Type B pancreatic cell (in vitro differentiated cells): Measurements from ENCODE around the gene GALNT15. TPM values are rescaled to one million over a fixed set of nuclear protein-coding genes. Genes with fewer than 3 reads are reported as not detected.

Experiments
- DNase-seq: peaks from one replicate; pipeline ENCODE4 v3.0.0; 2021; ENCODE audit warnings: mixed read lengths; ENCODE audit not compliant: unreplicated experiment; ENCODE audit errors: extremely low spot score
- H3K27ac Mint-ChIP-seq: 2 replicates; pipeline ENCODE4 v1.8.0; 2021; ENCODE audit warnings: mild to moderate bottlenecking, mixed read lengths
- H3K27me3 Mint-ChIP-seq: 2 replicates; pipeline ENCODE4 v1.8.0; 2021; ENCODE audit warnings: mixed read lengths
- H3K36me3 Mint-ChIP-seq: 2 replicates; pipeline ENCODE4 v1.8.0; 2021; ENCODE audit warnings: mixed read lengths
- H3K4me1 Mint-ChIP-seq: one replicate; pipeline ENCODE4 v1.8.0; 2021; ENCODE audit warnings: mixed read lengths; ENCODE audit not compliant: unreplicated experiment
- H3K4me3 Mint-ChIP-seq: 2 replicates; pipeline ENCODE4 v1.8.0; 2021; ENCODE audit warnings: mild to moderate bottlenecking, mixed read lengths
- H3K9me3 Mint-ChIP-seq: 2 replicates; pipeline ENCODE4 v1.8.0; 2021; ENCODE audit warnings: mixed read lengths
- total RNA-seq: library from RNA; stranded (reverse); gene quantifications from 2 replicates; pipeline ENCODE4 v1.2.1, GENCODE V29; 2021; ENCODE audit warnings: low replicate concordance
- TF ChIP-seq, protein P1 (sequence below): fragments of 200-600 bp; sonication (generic); conservative IDR thresholded peaks from 2 replicates; pipeline ENCODE4 v1.5.0; 2021; ENCODE audit warnings: antibody characterized with exemption, mild to moderate bottlenecking

Gene GALNT15
- total RNA-seq, 1 donor from 2014 or later = 0.17 TPM

GRCh38 chr3:16234281-16234680 lies 59.8 kb downstream of the GALNT15 start:
- TF ChIP-seq, protein P1, sequence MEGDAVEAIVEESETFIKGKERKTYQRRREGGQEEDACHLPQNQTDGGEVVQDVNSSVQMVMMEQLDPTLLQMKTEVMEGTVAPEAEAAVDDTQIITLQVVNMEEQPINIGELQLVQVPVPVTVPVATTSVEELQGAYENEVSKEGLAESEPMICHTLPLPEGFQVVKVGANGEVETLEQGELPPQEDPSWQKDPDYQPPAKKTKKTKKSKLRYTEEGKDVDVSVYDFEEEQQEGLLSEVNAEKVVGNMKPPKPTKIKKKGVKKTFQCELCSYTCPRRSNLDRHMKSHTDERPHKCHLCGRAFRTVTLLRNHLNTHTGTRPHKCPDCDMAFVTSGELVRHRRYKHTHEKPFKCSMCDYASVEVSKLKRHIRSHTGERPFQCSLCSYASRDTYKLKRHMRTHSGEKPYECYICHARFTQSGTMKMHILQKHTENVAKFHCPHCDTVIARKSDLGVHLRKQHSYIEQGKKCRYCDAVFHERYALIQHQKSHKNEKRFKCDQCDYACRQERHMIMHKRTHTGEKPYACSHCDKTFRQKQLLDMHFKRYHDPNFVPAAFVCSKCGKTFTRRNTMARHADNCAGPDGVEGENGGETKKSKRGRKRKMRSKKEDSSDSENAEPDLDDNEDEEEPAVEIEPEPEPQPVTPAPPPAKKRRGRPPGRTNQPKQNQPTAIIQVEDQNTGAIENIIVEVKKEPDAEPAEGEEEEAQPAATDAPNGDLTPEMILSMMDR = no peak

DNA sequence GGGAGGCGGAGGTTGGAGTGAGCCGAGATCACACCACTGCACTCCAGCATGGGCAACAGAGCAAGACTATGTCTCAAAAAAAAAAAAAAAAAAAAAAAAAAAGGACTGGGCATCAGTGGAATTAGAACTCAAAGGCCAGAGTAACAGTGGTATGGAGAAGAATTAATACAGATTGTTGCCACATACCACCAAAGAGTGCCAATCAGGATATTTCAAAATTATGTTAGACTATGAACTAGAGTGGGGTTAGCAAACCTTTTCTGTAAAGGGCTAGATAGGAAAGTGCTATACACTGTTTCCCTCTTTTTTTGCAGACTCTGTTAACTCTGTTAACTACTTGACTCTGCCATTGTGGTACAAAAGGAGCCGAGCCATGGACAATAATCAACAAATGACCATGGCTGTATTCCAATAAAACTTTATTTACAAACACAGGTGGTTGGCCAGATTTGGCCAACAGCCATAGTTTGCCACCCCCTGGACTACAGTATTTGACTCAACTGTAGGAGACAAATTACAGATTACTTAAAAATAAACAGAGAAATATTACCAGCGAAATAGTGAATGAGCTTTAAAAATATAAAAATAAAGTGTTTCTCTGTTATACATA lies 61.7 kb downstream of the GALNT15 start:
- no peaks in the 10 kb centered on the region for H3K9me3 Mint-ChIP-seq
- H3K4me3 Mint-ChIP-seq = no peak overlapping the region
- TF ChIP-seq, protein P1 = no peak
- H3K4me1 Mint-ChIP-seq = peaks cover 9% of the 10 kb centered on the region
- H3K27ac Mint-ChIP-seq = no peak overlapping the region
- no peak for DNase-seq
- peaks cover 9% of the 10 kb centered on the region for H3K27me3 Mint-ChIP-seq
- H3K36me3 Mint-ChIP-seq = no peaks in the 10 kb centered on the region

More at GRCh38 chr3:16234281-16234680, 59.8 kb downstream of the GALNT15 start:
- H3K4me3 Mint-ChIP-seq = no peak overlapping the region
- no peaks in the 10 kb centered on the region for H3K4me1 Mint-ChIP-seq
- H3K36me3 Mint-ChIP-seq = no peaks in the 10 kb centered on the region
- DNase-seq = no peak
- H3K27me3 Mint-ChIP-seq = no peaks in the 10 kb centered on the region
- no peaks in the 10 kb centered on the region for H3K9me3 Mint-ChIP-seq
- no peak overlapping the region for H3K27ac Mint-ChIP-seq

DNA sequence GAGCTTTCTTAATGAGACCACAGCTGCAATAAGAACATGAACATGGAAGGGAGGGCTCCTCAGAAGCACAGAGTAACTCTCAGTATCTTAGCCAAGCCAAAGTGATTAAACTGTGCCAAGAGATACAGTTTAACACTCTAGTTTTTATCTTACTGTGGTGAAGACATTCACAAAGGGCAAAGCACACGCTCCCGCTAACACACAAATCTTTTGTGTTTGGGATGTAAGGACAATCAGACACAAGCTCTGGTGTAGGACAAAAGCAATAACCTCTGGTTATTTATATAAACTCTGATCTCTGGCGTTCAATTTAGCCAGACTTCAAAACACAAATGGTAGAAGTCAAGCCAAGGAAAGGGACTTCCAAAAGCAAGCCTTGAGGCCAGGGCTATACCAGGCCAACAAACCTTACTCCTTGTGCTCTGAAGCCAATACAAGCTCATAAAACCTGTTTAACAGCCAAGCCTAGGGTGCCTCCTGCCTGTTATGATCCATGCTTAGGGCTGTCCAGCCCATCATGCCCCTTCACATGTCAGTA lies 62.4 kb downstream of the GALNT15 start:
- no peak overlapping the region for H3K4me3 Mint-ChIP-seq
- no peak for DNase-seq
- peaks cover 9% of the 10 kb centered on the region for H3K27me3 Mint-ChIP-seq
- H3K4me1 Mint-ChIP-seq = peaks cover 9% of the 10 kb centered on the region
- TF ChIP-seq, protein P1 = no peak
- H3K9me3 Mint-ChIP-seq = no peaks in the 10 kb centered on the region
- H3K36me3 Mint-ChIP-seq = no peaks in the 10 kb centered on the region
- no peak overlapping the region for H3K27ac Mint-ChIP-seq

- TF ChIP-seq, protein P1 = no peak
- no peaks in the 10 kb centered on the region for H3K9me3 Mint-ChIP-seq
- H3K4me1 Mint-ChIP-seq = peaks cover 9% of the 10 kb centered on the region
These were observed 64.7 kb downstream of the GALNT15 start for GRCh38 chr3:16239086-16239770.

GRCh38 chr3:16239780-16240179 lies 65.3 kb downstream of the GALNT15 start:
- no peaks in the 10 kb centered on the region for H3K36me3 Mint-ChIP-seq
- no peaks in the 10 kb centered on the region for H3K9me3 Mint-ChIP-seq
- H3K27ac Mint-ChIP-seq = no peak overlapping the region
- DNase-seq = no peak
- H3K4me1 Mint-ChIP-seq = peaks cover 9% of the 10 kb centered on the region
- no peak overlapping the region for H3K4me3 Mint-ChIP-seq
- H3K27me3 Mint-ChIP-seq = peaks cover 9% of the 10 kb centered on the region
- TF ChIP-seq, protein P1 = no peak

More at GRCh38 chr3:16239086-16239770, 64.7 kb downstream of the GALNT15 start:
- Mint-ChIP-seq H3K27ac (no peak overlapping the region), H3K27me3 (peaks cover 9% of the 10 kb centered on the region), H3K36me3 (no peaks in the 10 kb centered on the region), H3K4me3 (no peak overlapping the region)
- DNase-seq = no peak
